ENCODE data around the gene ADA. TPM values are rescaled to one million over a fixed set of nuclear protein-coding genes. Genes with fewer than 3 reads are reported as not detected.

ADA gene
- polyA plus RNA-seq, 1 of the 3 experiments (the other 2 are of a cell fraction) = 25.7 TPM

GRCh38 chr20:44683263-44684046 lies 32.0 kb upstream of the ADA start (continued):
- no peak for TF ChIP-seq EZH2phosphoT487 (IDR thresholded peaks at IDR 0.05; ENCODE audit: borderline replicate concordance, low read depth)
- no peak for TF ChIP-seq USF2 (IDR thresholded peaks at IDR 0.05; ENCODE audit: borderline replicate concordance, low read depth, low read length)
- TF ChIP-seq ELF1 (IDR thresholded peaks at IDR 0.05) = peak; percentile 58
- TF ChIP-seq RCOR1 (IDR thresholded peaks at IDR 0.05; ENCODE audit: low read length) = no peak
- TF ChIP-seq CTCF (IDR thresholded peaks at IDR 0.05) = peak; percentile 77
- TF ChIP-seq ZBTB33 (IDR thresholded peaks at IDR 0.05; ENCODE audit: borderline replicate concordance, low read depth) = no peak
- TF ChIP-seq RFX5 (IDR thresholded peaks at IDR 0.05; ENCODE audit: low read length) = no peak
- TF ChIP-seq JUND (IDR thresholded peaks at IDR 0.05) = no peak
- no peak for TF ChIP-seq TAF1 (IDR thresholded peaks at IDR 0.05; ENCODE audit: borderline replicate concordance, low read depth, low read length)
- TF ChIP-seq POLR2AphosphoS5 (IDR thresholded peaks at IDR 0.05; ENCODE audit: low read depth, low read length) = no peak
- no peak for TF ChIP-seq FOXM1 (IDR thresholded peaks at IDR 0.05; ENCODE audit: low read depth)

GRCh38 chr20:44681796-44682566 lies 30.5 kb upstream of the ADA start:
- H2AFZ ChIP-seq (ENCODE audit: low read depth) = no peak overlapping the region
- H3K9me2 ChIP-seq = no peaks in the 10 kb centered on the region
- H3K9me3 ChIP-seq = no peaks in the 10 kb centered on the region
- H3K27ac ChIP-seq (ENCODE audit: low read depth in 2 of 2, low read length in 1 of 2) = no peak overlapping the region
- H3K4me1 ChIP-seq (ENCODE audit: control insufficient read depth in 1 of 2, insufficient read depth in 2 of 2, low read depth in 1 of 2, low read length in 1 of 2) = peaks cover 0 to 15% of the 10 kb centered on the region in 2 experiments; a peak in 1 of 4 replicates
- POLR2A ChIA-PET = no interaction called here
- H4K20me1 ChIP-seq (ENCODE audit: insufficient read depth) = no peaks in the 10 kb centered on the region
- H3K79me2 ChIP-seq (ENCODE audit: insufficient read depth) = no peaks in the 10 kb centered on the region
- WGBS (ENCODE audit: low lambda C conversion rate) = 89% methylated on average over 9 of the region's 11 CpGs
- DNase-seq = no peak
- H3K9ac ChIP-seq = no peak overlapping the region
- H3K36me3 ChIP-seq (replicated peaks in 1 of 2; ENCODE audit: control insufficient read depth in 1 of 2, insufficient read depth in 2 of 2, low read length in 1 of 2) = no peaks in the 10 kb centered on the region
- no peak overlapping the region for H3K4me3 ChIP-seq (ENCODE audit: low read depth in 2 of 2, low read length in 1 of 2)
- no peaks in the 10 kb centered on the region for H3K27me3 ChIP-seq (ENCODE audit: insufficient read depth)
- no peak overlapping the region for H3K4me2 ChIP-seq
- CTCF ChIA-PET = interaction anchor here (1.0 to 7.0 kb wide), 9 partner anchors 14 to 465 kb away, joined by 3 to 183 read pairs (median 55); no protein-coding TSS in a partner anchor
- no peaks in the 10 kb centered on the region for H3F3A ChIP-seq (replicated peaks; ENCODE audit: insufficient read depth)
- TF ChIP-seq NFIC (IDR thresholded peaks at IDR 0.05; ENCODE audit: borderline replicate concordance) (no peak), SIN3A (IDR thresholded peaks at IDR 0.05; ENCODE audit: borderline replicate concordance, low read depth, low read length) (no peak), RCOR1 (IDR thresholded peaks at IDR 0.05; ENCODE audit: low read length) (no peak), SMC3 (IDR thresholded peaks at IDR 0.05; ENCODE audit: low read depth, low read length) (no peak), USF1 (IDR thresholded peaks at IDR 0.05; ENCODE audit: borderline replicate concordance, low read depth) (no peak), TAF1 (IDR thresholded peaks at IDR 0.05; ENCODE audit: borderline replicate concordance, low read depth, low read length) (no peak), GABPA (IDR thresholded peaks at IDR 0.05; ENCODE audit: low read depth) (no peak), CHD2 (IDR thresholded peaks at IDR 0.05; ENCODE audit: low read length, partially characterized antibody) (no peak), EP300 (IDR thresholded peaks at IDR 0.05; ENCODE audit: borderline replicate concordance in 1 of 2, low read depth in 1 of 2, low read length in 1 of 2) (no peak)

All from SK-N-SH (cell line).